Activated T-cell treated with anti-CD3 and anti-CD28 coated beads for 1 hour (primary cell): Measurements from ENCODE around the gene FAM3C.
"Not testable (repeated sequence)": the region's sequence is repeated elsewhere in the genome, so short reads cannot be mapped to it uniquely, and the experiment has no call there.

Experiments used
- DNase-seq: peaks from one replicate; pipeline ENCODE4 v3.0.0-alpha.2; 2020; ENCODE audit warnings: low read depth

Gene FAM3C

GRCh38 chr7:121395961-121396757 lies at the start of gene FAM3C:
TSS of gene FAM3C (minus strand) at chr7:121396308. CDS start at chr7:121382969, 13,339 bp downstream.
- peak; percentile 64 for DNase-seq

GRCh38 chr7:121442845-121443244 lies 46.7 kb upstream of the FAM3C start:
- DNase-seq = no peak

GRCh38 chr7:121440857-121441503 lies 44.9 kb upstream of the FAM3C start:
- no peak for DNase-seq

GRCh38 chr7:121438043-121438955 lies 42.2 kb upstream of the FAM3C start:
- DNase-seq = peak; percentile 61

- no peak for DNase-seq
These were observed 41.4 kb upstream of the FAM3C start for GRCh38 chr7:121437470-121437869.

- no peak for DNase-seq
These were observed 40.6 kb upstream of the FAM3C start for GRCh38 chr7:121436688-121437087.

- DNase-seq = no peak
These were observed 40.0 kb upstream of the FAM3C start for GRCh38 chr7:121436136-121436535.

GRCh38 chr7:121433775-121434174 lies 37.7 kb upstream of the FAM3C start:
- no peak for DNase-seq

GRCh38 chr7:121432486-121432885 lies 36.4 kb upstream of the FAM3C start:
- DNase-seq = not testable (repeated sequence)

- DNase-seq = no peak
These were observed 35.9 kb upstream of the FAM3C start for GRCh38 chr7:121431996-121432395.

- no peak for DNase-seq
These were observed 35.4 kb upstream of the FAM3C start for GRCh38 chr7:121431389-121431995.

- no peak for DNase-seq
These were observed 34.5 kb upstream of the FAM3C start for GRCh38 chr7:121430558-121430957.

- DNase-seq = no peak
These were observed 33.7 kb upstream of the FAM3C start for GRCh38 chr7:121429798-121430197.

- no peak for DNase-seq
These were observed 32.9 kb upstream of the FAM3C start for GRCh38 chr7:121428855-121429489.

- not testable (repeated sequence) for DNase-seq
These were observed 25.6 kb upstream of the FAM3C start for GRCh38 chr7:121421743-121422142.

- DNase-seq = no peak
These were observed 24.9 kb upstream of the FAM3C start for GRCh38 chr7:121420976-121421375.

GRCh38 chr7:121419201-121420148 lies 23.4 kb upstream of the FAM3C start:
- no peak for DNase-seq

- DNase-seq = no peak
These were observed 20.4 kb upstream of the FAM3C start for GRCh38 chr7:121416533-121416932.

GRCh38 chr7:121414436-121414835 lies 18.3 kb upstream of the FAM3C start:
- DNase-seq = no peak

GRCh38 chr7:121411597-121411979 lies 15.5 kb upstream of the FAM3C start:
- no peak for DNase-seq
